ENCODE data around the gene SPTBN4.
A peak's percentile ranks its signal among the peaks of the same experiment; 100 is the strongest.
"Not testable (repeated sequence)": the region's sequence is repeated elsewhere in the genome, so short reads cannot be mapped to it uniquely, and the experiment has no call there.

The SPTBN4 gene

DNA sequence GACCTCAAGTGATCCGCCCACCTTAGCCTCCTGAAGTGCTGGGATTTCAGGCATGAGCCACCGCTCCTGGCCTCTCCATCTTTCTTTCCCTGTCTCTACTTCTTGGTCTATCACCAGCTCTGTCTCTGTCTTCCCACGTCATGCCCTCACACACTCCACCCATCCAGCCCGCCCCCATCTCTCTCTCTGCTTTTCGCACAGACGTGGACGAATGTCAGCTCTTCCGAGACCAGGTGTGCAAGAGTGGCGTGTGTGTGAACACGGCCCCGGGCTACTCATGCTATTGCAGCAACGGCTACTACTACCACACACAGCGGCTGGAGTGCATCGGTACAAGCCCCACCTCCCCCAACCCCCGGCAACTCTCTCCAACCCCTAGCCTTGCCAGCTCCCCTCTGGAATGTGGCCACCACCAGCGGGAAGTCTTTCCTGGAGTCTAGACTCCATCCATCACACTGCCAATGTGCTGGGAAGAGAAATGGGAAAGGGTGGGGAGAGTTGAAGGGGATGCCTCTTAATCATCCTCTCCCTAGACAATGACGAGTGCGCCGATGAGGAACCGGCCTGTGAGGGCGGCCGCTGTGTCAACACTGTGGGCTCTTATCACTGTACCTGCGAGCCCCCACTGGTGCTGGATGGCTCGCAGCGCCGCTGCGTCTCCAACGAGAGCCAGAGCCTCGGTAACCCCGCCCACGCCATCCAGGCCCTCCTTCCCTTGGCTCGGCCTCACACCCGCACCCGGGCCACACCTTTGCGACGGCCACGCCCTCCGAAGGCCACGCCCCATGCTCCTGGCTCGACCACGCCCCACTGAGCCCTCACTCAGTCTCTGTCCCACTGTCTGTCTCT lies 156.8 kb downstream of the SPTBN4 start:
- DNase-seq, result peak; percentile 78

DNA sequence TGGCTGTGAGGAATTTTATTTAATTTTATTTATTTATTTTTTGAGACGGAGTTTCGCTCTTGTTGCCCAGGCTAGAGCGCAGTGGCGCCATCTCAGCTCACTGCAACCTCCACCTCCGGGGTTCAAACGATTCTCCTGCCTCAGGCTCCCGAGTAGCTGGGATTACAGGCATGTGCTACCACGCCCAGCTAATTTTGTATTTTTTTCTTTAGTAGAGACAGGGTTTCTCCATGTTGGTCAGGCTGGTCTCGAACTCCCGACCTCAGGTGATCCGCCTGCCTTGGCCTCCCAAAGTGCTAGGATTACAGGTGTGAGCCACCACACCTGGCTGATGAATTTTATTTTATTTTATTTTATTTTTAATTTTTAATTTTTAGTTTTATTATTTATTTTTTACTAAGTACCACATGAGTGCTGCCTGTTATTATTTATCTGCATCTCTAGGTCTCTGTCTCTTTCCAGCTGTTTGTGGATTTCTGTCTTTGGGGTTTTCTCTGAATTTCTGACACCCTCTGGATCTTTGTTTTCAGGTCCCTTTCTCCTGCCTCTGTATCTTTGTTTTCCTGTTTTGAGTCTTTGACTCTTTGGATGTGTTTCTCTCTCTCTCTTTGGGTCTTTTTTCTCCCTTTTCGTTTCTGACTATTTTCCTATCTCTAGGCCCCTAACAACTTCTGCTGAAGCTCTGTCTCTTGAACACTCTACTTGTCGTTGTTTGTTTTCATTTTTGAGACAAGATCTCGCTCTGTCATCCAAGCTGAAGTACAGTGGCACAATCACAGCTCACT lies 157.8 kb downstream of the SPTBN4 start:
- not testable (repeated sequence) for DNase-seq

DNA sequence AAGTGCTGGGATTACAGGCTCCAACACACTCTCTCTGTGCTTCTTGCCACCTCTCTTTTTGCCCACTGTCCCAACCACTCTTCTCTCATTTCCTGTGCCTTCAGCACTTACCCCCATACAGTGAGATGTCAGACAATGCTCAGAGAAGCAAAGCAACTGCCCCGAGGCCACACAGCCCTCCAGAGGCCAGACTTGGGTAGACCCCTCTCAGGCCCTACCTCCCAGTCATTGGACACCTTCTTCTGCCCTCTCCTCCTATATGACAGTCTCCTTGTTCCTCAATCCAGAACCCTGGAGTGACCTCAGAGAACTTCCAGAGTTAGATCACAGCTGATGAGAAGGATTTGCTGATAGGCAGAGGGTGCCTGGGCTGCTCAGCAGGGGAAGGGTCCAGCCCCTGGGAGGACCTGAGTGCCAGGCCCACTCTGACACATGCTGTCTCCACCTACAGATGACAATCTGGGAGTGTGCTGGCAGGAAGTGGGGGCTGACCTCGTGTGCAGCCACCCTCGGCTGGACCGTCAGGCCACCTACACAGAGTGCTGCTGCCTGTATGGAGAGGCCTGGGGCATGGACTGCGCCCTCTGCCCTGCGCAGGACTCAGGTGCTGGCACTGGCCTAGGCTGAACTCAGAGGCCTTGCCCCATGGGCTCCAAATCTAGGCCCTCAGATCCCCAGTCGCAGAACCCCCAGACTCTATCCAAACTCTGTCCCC lies 158.8 kb downstream of the SPTBN4 start:
- DNase-seq, result no peak
